HFFc6 (cell line): ENCODE results near the gene SETMAR. TPM values are rescaled to one million over a fixed set of nuclear protein-coding genes. Genes with fewer than 3 reads are reported as not detected.

ENCODE experiments used
- DNase-seq: peaks from one replicate; pipeline ENCODE4 v3.0.0-alpha.2; 2018
- H3K27ac Mint-ChIP-seq: 2 replicates; pipeline ENCODE4 v1.8.0; 2020; ENCODE audit warnings: mild to moderate bottlenecking, mixed read lengths
- H3K27me3 Mint-ChIP-seq: 2 replicates; pipeline ENCODE4 v1.8.0; 2021; ENCODE audit warnings: mild to moderate bottlenecking, moderate library complexity, mixed read lengths; ENCODE audit not compliant: insufficient read depth
- H3K36me3 Mint-ChIP-seq: 2 replicates; pipeline ENCODE4 v1.8.0; 2021; ENCODE audit warnings: low read depth, mixed read lengths
- H3K4me1 Mint-ChIP-seq: 2 replicates; pipeline ENCODE4 v1.8.0; 2020; ENCODE audit warnings: low read depth, mixed read lengths
- H3K4me3 Mint-ChIP-seq: 2 replicates; pipeline ENCODE4 v1.8.0; 2020; ENCODE audit warnings: mild to moderate bottlenecking, moderate library complexity, mixed read lengths
- H3K9me3 Mint-ChIP-seq: 2 replicates; pipeline ENCODE4 v1.8.0; 2020; ENCODE audit warnings: mild to moderate bottlenecking, mixed read lengths
- CTCF ChIP-seq: fragments of 200-600 bp; sonication (generic); IDR thresholded peaks from 2 replicates; pipeline ENCODE4 v1.5.0; 2021; ENCODE audit warnings: antibody characterized with exemption, mild to moderate bottlenecking
- total RNA-seq, 6 experiments: library from RNA; stranded (reverse); fragmentation: NEBNext Ultra II Directional; extraction: Animal tissue kit (Norgen Biotek cat#: 25700); gene quantifications; 2 replicates in 1 of 6; 3 replicates in 5 of 6; pipeline ENCODE4 v1.2.3, GENCODE V29; 2021

The SETMAR gene
- total RNA-seq, 6 experiments from 2014 or later, result 7.0 to 9.9 (median 9.1) TPM

- no peak for DNase-seq
- H3K4me1 Mint-ChIP-seq, result peaks cover 17% of the 10 kb centered on the region
- no peaks in the 10 kb centered on the region for H3K36me3 Mint-ChIP-seq
Observed at GRCh38 chr3:4340411-4341335, 37.5 kb downstream of the SETMAR start.

GRCh38 chr3:4341336-4341675, 38.1 kb downstream of the SETMAR start:
- Mint-ChIP-seq H3K9me3 (no peaks in the 10 kb centered on the region), H3K36me3 (no peaks in the 10 kb centered on the region), H3K27ac (no peak overlapping the region), H3K4me3 (no peak overlapping the region), H3K4me1 (peaks cover 17% of the 10 kb centered on the region), H3K27me3 (peaks cover 2% of the 10 kb centered on the region; the same call in 1 of the 2 replicates)
- DNase-seq, result no peak
- TF ChIP-seq CTCF, result no peak

More at GRCh38 chr3:4340411-4341335, 37.5 kb downstream of the SETMAR start:
- Mint-ChIP-seq H3K27ac (no peak overlapping the region), H3K4me3 (no peak overlapping the region), H3K9me3 (no peaks in the 10 kb centered on the region), H3K27me3 (peaks cover 2% of the 10 kb centered on the region; the same call in 1 of the 2 replicates)
- TF ChIP-seq CTCF, result no peak

DNA sequence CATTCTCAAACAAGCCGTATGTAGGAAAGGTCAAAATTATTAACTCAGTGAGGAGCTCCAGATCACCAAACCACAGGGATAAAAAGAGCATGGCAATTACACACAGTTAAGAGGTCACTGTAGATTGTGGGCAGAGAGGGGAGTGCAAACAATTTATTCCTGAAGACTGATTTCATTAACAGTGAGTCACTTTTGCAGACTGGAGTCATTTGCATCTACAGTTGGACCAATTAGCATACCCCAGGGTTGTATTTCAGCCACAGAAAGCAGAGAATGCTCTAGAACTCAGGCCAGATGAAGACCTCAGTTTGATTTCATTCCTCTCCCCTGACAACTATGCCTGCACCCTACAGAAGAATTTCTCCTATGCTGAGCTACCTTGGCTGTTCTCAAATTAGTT, 40.1 kb downstream of the SETMAR start:
- H3K9me3 Mint-ChIP-seq, result no peaks in the 10 kb centered on the region; the same call in 1 of the 2 replicates
- H3K36me3 Mint-ChIP-seq, result no peaks in the 10 kb centered on the region
- H3K27me3 Mint-ChIP-seq, result peaks cover 4% of the 10 kb centered on the region; the same call in 1 of the 2 replicates
- H3K4me3 Mint-ChIP-seq, result no peak overlapping the region
- TF ChIP-seq CTCF, result no peak
- peaks cover 17% of the 10 kb centered on the region for H3K4me1 Mint-ChIP-seq
- peak; percentile 65 for DNase-seq
- H3K27ac Mint-ChIP-seq, result peak overlapping the region; percentile 15; the same call in 1 of the 2 replicates

DNA sequence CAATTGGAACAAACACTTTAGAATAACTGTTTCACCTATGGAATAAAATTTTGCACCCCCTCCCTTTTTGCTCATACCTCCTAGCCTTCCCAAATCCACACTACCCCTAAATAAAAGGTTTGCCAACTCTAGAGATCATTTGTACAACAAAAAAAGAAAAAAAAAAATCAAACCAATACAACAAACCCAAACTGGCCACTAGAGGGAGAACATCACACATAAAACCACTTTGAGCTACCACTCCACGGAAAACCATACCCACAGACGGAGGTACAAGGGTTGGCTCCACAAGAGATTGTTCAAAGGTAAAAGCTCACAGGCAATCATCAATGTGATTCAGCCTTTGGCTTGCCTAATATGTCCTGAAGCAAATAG, 47.6 kb downstream of the SETMAR start:
- Mint-ChIP-seq H3K4me3 (0 out of 2 replicates have a peak overlapping the region, but pooled peaks have one; percentile 18), H3K27me3 (0 out of 2 replicates have a peak, but pooled peaks cover 2% of the 10 kb centered on the region), H3K9me3 (no peaks in the 10 kb centered on the region; the same call in 1 of the 2 replicates), H3K27ac (no peak overlapping the region), H3K4me1 (peaks cover 22% of the 10 kb centered on the region), H3K36me3 (no peaks in the 10 kb centered on the region)
- peak; percentile 58 for DNase-seq
- peak; percentile 95 for TF ChIP-seq CTCF

DNA sequence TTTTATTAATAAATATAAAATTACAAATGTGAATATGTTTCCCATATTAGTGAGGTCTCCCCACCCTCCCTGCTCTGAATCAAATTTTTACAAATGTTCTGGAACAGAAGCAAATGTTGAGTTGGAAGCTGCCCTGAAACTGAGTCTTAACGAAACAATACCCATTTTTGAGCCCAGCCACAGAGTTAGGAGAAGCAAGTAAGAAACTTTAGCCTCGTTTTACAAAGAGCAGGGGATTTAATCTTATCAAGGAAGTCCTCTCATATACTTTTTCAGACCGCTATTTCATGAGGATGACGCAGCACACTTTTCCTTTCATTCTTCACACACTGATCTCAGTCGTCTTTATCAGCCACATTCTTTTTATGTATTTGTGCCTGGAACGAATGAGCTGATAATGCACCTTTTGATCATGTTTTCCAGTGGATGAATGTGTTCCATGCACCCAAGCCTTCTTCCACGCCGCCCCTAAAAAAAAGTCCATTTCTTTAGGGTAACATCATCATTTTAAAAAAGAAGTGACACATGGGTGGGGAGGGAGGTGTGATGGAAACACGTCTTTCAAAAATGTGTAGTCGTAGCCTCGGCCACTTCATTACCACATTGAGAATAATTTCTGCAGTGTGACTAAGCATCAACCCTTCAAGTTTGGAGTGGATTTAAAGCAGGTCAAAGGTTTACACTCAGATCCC, 48.1 kb downstream of the SETMAR start:
- H3K36me3 Mint-ChIP-seq, result no peaks in the 10 kb centered on the region
- no peaks in the 10 kb centered on the region; the same call in 1 of the 2 replicates for H3K9me3 Mint-ChIP-seq
- peak overlapping the region; percentile 8; the same call in 1 of the 2 replicates for H3K27ac Mint-ChIP-seq
- TF ChIP-seq CTCF, result peak; percentile 63
- peak; percentile 1 for DNase-seq
- peaks cover 27% of the 10 kb centered on the region for H3K4me1 Mint-ChIP-seq
- peak overlapping the region; percentile 18; the same call in 1 of the 2 replicates for H3K4me3 Mint-ChIP-seq
- H3K27me3 Mint-ChIP-seq, result 0 out of 2 replicates have a peak, but pooled peaks cover 2% of the 10 kb centered on the region
